CD4-positive, alpha-beta T cell treated with Interleukin-2 at 100 ng/mL for 4 hours (primary cell): Measurements from ENCODE around the gene LAYN.

Experiments used
- DNase-seq: peaks from one replicate; pipeline ENCODE4 v3.0.0-alpha.2; 2020; ENCODE audit warnings: low spot score

The LAYN gene

GRCh38 chr11:111531687-111532364, 8.7 kb upstream of the LAYN start:
- DNase-seq = peak; percentile 44

- DNase-seq = no peak
Measured at GRCh38 chr11:111532365-111532709, 8.2 kb upstream of the LAYN start.

- DNase-seq = no peak
Measured at GRCh38 chr11:111535281-111535680, 5.2 kb upstream of the LAYN start.

GRCh38 chr11:111537336-111537860, 3.1 kb upstream of the LAYN start:
- DNase-seq = no peak

GRCh38 chr11:111538407-111539114, 2.0 kb upstream of the LAYN start:
- DNase-seq = no peak

- DNase-seq = no peak
Measured at GRCh38 chr11:111539426-111540113, 950 bp upstream of the LAYN start.

- DNase-seq = no peak
Measured at GRCh38 chr11:111540937-111541253, 375 bp downstream of the LAYN start.

GRCh38 chr11:111541254-111542061, 938 bp downstream of the LAYN start:
- DNase-seq = no peak

GRCh38 chr11:111542606-111543275, 2.2 kb downstream of the LAYN start:
- DNase-seq = no peak

GRCh38 chr11:111548525-111548924, 8.0 kb downstream of the LAYN start:
- no peak for DNase-seq

- no peak for DNase-seq
Measured at GRCh38 chr11:111549196-111549868, 8.8 kb downstream of the LAYN start.

GRCh38 chr11:111549869-111550203, 9.3 kb downstream of the LAYN start:
- DNase-seq = no peak

- DNase-seq = no peak
Measured at GRCh38 chr11:111550258-111550657, 9.7 kb downstream of the LAYN start.

- no peak for DNase-seq
Measured at GRCh38 chr11:111554532-111554931, 14.0 kb downstream of the LAYN start.

- no peak for DNase-seq
Measured at GRCh38 chr11:111555255-111555654, 14.7 kb downstream of the LAYN start.

GRCh38 chr11:111557425-111558111, 17.0 kb downstream of the LAYN start:
- DNase-seq = no peak

GRCh38 chr11:111559800-111560464, 19.4 kb downstream of the LAYN start:
- DNase-seq = no peak

- no peak for DNase-seq
Measured at GRCh38 chr11:111560800-111561199, 20.3 kb downstream of the LAYN start.

GRCh38 chr11:111561306-111561705, 20.8 kb downstream of the LAYN start:
- DNase-seq = no peak

GRCh38 chr11:111561791-111562325, 21.3 kb downstream of the LAYN start:
- DNase-seq = no peak
